Peyer's patch (tissue), 4 donors: ENCODE measurements around the gene LYRM1. TPM values are rescaled to one million over a fixed set of nuclear protein-coding genes. Genes with fewer than 3 reads are reported as not detected.
A peak's percentile ranks its signal among the peaks of the same experiment; 100 is the strongest.

ENCODE experiments used
- DNase-seq, 3 donors: peaks; one replicate each; pipeline ENCODE4 v3.0.0-alpha.2; 2017 to 2019
- H3K27ac ChIP-seq, 4 donors: fragments of 200-600 bp; sonication (generic); one replicate each; pipeline ENCODE4 v1.5.1; 2016 to 2019
- H3K27me3 ChIP-seq, 2 donors: fragments of 200-600 bp; sonication (generic); one replicate each; pipeline ENCODE4 v1.5.1; 2019
- H3K36me3 ChIP-seq, 3 donors: fragments of 200-600 bp; sonication (generic); one replicate each; pipeline ENCODE4 v1.5.1; 2016 to 2019
- H3K4me1 ChIP-seq, 4 donors: fragments of 200-600 bp; sonication (generic); one replicate each; pipeline ENCODE4 v1.5.1; 2016 to 2019
- H3K4me3 ChIP-seq, 4 donors: fragments of 200-600 bp; sonication (generic); 1 replicate in 3 of 4; 2 replicates in 1 of 4; pipeline ENCODE4 v1.5.1; 2016 to 2019; ENCODE audit warnings: mild to moderate bottlenecking in 1 of 4
- H3K9me3 ChIP-seq, 4 donors: fragments of 200-600 bp; sonication (generic); one replicate each; pipeline ENCODE4 v1.5.1; 2016 to 2019; ENCODE audit warnings: mild to moderate bottlenecking in 1 of 4
- POLR2A ChIP-seq, 2 donors: fragments of 450-650 bp; IDR thresholded peaks; one replicate each; pipeline ENCODE4 v1.5.1; 2017; ENCODE audit warnings: antibody characterized with exemption in 2 of 2, mild to moderate bottlenecking in 2 of 2, moderate library complexity in 2 of 2
- total RNA-seq, 4 donors: library from RNA; depleted of rRNA; stranded (reverse); fragments of >200 nt; gene quantifications; one replicate each; pipeline ENCODE4 v1.1.0, GENCODE V29; 2016
- TF ChIP-seq, protein P1 (sequence below), 6 experiments: fragments of 450-650 bp in 4 of 6; fragments of 200-600 bp in 2 of 6; sonication (generic) in 1 of 6; IDR thresholded peaks; one replicate each; pipeline ENCODE4 v1.5.1; 2017 to 2019; ENCODE audit warnings: antibody characterized with exemption in 6 of 6, mild to moderate bottlenecking in 3 of 6, moderate library complexity in 1 of 6

LYRM1 gene
- total RNA-seq, 4 donors from 2014 or later: 8.8 to 53.6 (median 13.2) TPM

DNA sequence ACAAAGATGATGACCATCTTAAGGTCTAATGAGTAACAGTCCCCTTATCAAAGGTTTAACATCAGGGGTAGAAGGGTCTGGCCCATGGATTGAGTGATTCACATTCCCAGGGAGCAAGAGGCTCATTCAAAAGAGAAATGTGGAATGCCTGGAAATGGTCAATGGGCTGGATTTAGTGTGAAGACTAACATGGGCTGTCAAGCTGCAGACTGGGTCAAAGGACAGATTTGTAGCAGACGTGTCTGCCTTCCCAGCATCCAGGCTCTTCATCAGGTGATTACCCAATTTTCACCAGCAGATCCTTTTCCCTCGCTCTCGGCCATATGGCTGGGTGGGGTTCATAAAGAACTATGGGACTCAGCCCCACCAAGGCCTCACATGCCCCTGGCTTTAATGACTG lies 27.2 kb upstream of the LYRM1 start:
- peak overlapping the region in 1 of 4 donors; percentile 61 for H3K27ac ChIP-seq
- no peak overlapping the region for H3K4me3 ChIP-seq
- no peak for TF ChIP-seq POLR2A (IDR thresholded peaks at IDR 0.05)
- TF ChIP-seq, protein P1, sequence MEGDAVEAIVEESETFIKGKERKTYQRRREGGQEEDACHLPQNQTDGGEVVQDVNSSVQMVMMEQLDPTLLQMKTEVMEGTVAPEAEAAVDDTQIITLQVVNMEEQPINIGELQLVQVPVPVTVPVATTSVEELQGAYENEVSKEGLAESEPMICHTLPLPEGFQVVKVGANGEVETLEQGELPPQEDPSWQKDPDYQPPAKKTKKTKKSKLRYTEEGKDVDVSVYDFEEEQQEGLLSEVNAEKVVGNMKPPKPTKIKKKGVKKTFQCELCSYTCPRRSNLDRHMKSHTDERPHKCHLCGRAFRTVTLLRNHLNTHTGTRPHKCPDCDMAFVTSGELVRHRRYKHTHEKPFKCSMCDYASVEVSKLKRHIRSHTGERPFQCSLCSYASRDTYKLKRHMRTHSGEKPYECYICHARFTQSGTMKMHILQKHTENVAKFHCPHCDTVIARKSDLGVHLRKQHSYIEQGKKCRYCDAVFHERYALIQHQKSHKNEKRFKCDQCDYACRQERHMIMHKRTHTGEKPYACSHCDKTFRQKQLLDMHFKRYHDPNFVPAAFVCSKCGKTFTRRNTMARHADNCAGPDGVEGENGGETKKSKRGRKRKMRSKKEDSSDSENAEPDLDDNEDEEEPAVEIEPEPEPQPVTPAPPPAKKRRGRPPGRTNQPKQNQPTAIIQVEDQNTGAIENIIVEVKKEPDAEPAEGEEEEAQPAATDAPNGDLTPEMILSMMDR (IDR thresholded peaks at IDR 0.05): no peak
- H3K27me3 ChIP-seq: no peaks in the 10 kb centered on the region
- H3K9me3 ChIP-seq: no peaks in the 10 kb centered on the region
- no peak for DNase-seq
- peaks cover 0 to 18% (median 3%) of the 10 kb centered on the region in 4 donors for H3K4me1 ChIP-seq
- H3K36me3 ChIP-seq: no peaks in the 10 kb centered on the region

DNA sequence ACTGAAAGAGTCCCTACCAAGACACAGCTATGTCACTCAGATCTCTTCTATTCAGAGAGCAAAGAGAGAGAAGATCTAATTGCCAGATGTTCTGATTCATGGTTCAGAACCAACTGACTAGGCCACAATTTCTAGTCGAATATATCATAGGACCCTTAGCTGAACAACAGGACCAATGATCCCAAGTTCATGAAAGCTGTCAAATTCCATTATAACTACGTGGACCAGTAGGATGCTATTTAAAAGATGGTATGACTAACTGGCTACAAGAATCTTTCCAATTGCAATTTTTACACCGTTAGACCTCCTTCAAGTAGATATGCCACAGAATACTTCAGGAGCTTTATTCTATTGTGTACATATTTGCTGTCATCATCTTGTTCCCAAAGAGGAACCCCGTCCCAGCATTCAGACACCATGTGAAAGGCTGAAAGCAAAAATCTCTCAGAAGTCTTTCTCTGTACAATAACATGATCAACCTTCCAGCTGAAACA lies 26.4 kb upstream of the LYRM1 start:
- Histone ChIP-seq H3K9me3 (no peaks in the 10 kb centered on the region), H3K36me3 (no peaks in the 10 kb centered on the region), H3K4me3 (peak overlapping the region in 1 of 4 donors; percentile 20), H3K27me3 (no peaks in the 10 kb centered on the region), H3K4me1 (peaks cover 0 to 16% (median 3%) of the 10 kb centered on the region in 4 donors), H3K27ac (peak overlapping the region in 3 of 4 donors; percentile 29 to 61 (median 32))
- DNase-seq: no peak
- TF ChIP-seq, protein P1 (IDR thresholded peaks at IDR 0.05): no peak
- TF ChIP-seq POLR2A (IDR thresholded peaks at IDR 0.05): no peak

DNA sequence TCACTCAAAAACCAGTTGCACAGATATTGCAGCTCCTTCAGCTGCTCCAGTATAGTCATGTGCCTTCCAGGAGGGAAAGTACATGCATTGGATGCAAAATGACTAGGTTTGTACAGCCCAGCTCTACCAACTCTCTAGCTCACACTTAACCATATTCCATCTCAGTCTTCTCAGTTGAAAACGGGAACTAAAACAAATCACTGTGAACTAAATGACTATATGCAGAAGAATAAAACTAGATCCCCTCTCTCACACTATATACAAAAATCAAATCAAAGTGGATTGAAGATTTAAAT lies 25.3 kb upstream of the LYRM1 start:
- DNase-seq: no peak
- TF ChIP-seq, protein P1 (IDR thresholded peaks at IDR 0.05): no peak
- no peak for TF ChIP-seq POLR2A (IDR thresholded peaks at IDR 0.05)
- H3K4me1 ChIP-seq: peaks cover 0 to 17% (median 3%) of the 10 kb centered on the region in 4 donors

DNA sequence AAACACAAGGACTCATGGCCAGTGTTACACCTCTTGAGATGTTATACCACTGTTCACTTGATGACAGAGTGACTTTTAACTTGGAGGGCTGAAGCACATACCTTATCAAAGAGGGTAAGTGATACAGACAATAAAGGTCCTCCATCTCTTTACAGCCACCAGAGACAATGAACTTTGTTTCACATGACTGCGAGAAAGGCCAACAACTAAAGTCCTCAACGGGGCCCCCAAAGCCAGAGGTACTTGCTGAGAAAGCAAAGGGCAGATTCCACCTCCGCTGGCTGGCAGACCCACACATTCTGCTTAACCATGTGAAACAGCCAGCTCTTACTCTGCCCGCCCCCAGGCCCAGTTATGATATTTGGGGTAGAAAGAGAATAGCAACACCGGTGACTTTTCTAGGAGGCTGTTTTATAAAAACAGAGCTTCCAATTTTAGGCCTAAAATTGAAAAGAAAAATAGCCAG lies 21.9 kb upstream of the LYRM1 start:
- no peak for DNase-seq
- TF ChIP-seq, protein P1 (IDR thresholded peaks at IDR 0.05): no peak
- no peak for TF ChIP-seq POLR2A (IDR thresholded peaks at IDR 0.05)
- no peaks in the 10 kb centered on the region for H3K27me3 ChIP-seq

More for the DNA sequence above, 25.3 kb upstream of the LYRM1 start:
- H3K27me3 ChIP-seq: no peaks in the 10 kb centered on the region
- H3K27ac ChIP-seq: peak overlapping the region in 1 of 4 donors; percentile 61
- H3K36me3 ChIP-seq: no peaks in the 10 kb centered on the region
- no peaks in the 10 kb centered on the region for H3K9me3 ChIP-seq
- no peak overlapping the region for H3K4me3 ChIP-seq

DNA sequence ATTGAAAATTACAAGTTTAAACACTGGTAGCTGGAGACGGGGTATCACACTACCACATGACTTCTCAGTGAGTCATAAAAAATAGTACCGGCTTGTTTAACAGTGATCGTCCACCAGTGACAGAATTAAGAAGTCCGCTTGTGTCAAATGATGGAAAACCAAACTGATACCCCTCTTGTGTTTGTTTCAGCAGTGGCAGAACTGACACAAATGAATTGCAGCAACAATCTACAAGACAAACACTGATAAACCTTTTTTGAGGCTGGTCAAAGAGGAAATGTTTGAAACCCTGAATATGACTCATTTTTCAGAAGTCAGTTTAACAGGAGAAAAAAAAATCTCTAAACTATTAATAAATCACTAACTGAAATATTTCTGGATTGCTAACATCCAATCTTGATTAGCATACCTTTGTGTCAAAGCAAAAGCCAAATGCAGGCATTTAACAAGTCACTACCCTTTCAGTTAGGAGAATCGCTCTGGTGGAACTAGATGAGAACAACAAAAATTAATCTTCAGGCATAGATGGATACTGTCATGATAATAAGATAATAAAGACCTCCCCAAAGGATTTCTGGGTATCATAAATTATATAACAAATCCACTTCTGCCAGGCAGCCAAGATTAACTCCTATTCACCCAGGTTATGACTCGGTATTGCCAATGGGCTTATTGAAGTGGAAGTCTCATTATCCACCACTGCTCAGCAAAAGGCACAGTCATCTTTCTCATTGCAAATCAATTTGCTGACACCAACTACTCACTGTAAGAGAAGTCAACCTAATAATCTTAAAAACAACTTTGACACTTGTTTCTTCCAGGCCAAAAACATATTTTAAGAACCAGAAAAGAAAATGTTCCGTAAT lies 21.2 kb upstream of the LYRM1 start:
- H3K27ac ChIP-seq: no peak overlapping the region
- H3K27me3 ChIP-seq: no peaks in the 10 kb centered on the region
- DNase-seq: no peak
- TF ChIP-seq POLR2A (IDR thresholded peaks at IDR 0.05): no peak
- TF ChIP-seq, protein P1 (IDR thresholded peaks at IDR 0.05): no peak
- no peaks in the 10 kb centered on the region for H3K36me3 ChIP-seq
- peaks cover 0 to 15% (median 3%) of the 10 kb centered on the region in 4 donors for H3K4me1 ChIP-seq
- no peaks in the 10 kb centered on the region for H3K9me3 ChIP-seq
- no peak overlapping the region for H3K4me3 ChIP-seq

More for the DNA sequence above, 21.9 kb upstream of the LYRM1 start:
- Histone ChIP-seq H3K9me3 (no peaks in the 10 kb centered on the region), H3K4me3 (no peak overlapping the region), H3K4me1 (peaks cover 0 to 11% (median 3%) of the 10 kb centered on the region in 4 donors), H3K27ac (no peak overlapping the region), H3K36me3 (no peaks in the 10 kb centered on the region)
